Activated naive CD4-positive, alpha-beta T cell treated with anti-CD3 and anti-CD28 coated beads, Interleukin-2, amount 50 U/mL, for 24 hours (primary cell): Measurements from ENCODE around the gene KCNIP4.
"Not testable (repeated sequence)": the region's sequence is repeated elsewhere in the genome, so short reads cannot be mapped to it uniquely, and the experiment has no call there.

Experiments
- H3K27ac Mint-ChIP-seq: one replicate; pipeline ENCODE4 v1.8.0; 2021; ENCODE audit warnings: mild to moderate bottlenecking, mixed read lengths
- H3K27me3 Mint-ChIP-seq: one replicate; pipeline ENCODE4 v1.8.0; 2021; ENCODE audit warnings: mixed read lengths
- H3K36me3 Mint-ChIP-seq: one replicate; pipeline ENCODE4 v1.8.0; 2021; ENCODE audit warnings: mixed read lengths
- H3K4me1 Mint-ChIP-seq: one replicate; pipeline ENCODE4 v1.8.0; 2021; ENCODE audit warnings: mixed read lengths
- H3K4me3 Mint-ChIP-seq: one replicate; pipeline ENCODE4 v1.8.0; 2021; ENCODE audit warnings: mild to moderate bottlenecking, mixed read lengths
- H3K9me3 Mint-ChIP-seq: one replicate; pipeline ENCODE4 v1.8.0; 2021; ENCODE audit warnings: mixed read lengths

The KCNIP4 gene

DNA sequence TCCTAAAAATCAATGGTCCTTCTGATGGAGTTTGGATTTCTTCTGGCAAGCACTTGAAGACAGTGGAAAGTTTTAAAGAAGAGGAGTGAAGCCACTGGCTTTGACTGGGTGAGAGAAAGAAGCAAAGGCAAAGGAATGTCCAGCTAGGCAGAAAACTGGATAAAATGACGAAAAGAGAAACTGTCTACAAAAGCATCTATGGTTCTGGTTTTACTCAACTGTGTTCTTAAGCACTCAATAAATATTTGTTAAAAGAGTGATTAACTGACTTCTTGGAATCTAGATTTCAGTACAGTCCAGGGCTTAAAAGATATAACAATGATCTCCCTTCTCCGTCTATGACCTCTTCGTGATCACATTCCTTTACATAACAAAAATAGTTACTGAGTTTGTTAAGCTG lies 1195.9 kb downstream of the KCNIP4 start:
- no peak overlapping the region for H3K4me3 Mint-ChIP-seq
- H3K4me1 Mint-ChIP-seq = no peaks in the 10 kb centered on the region
- H3K27ac Mint-ChIP-seq = no peak overlapping the region
- H3K27me3 Mint-ChIP-seq = no peaks in the 10 kb centered on the region
- H3K9me3 Mint-ChIP-seq = no peaks in the 10 kb centered on the region
- H3K36me3 Mint-ChIP-seq = peaks cover 5% of the 10 kb centered on the region

DNA sequence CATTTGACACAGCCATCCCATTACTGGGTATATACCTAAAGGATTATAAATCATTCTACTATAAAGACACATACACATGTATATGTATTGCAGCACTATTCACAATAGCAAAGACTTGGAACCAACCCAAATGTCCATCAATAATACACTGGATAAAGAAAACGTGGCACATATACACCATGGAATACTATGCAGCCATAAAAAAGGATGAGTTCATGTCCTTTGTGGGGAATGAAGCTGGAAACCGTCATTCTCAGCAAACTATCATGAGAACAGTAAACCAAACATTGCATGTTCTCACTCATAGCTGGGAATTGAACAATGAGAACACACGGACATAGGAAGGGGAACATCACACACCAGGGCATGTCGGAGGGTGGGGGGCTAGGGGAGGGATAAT lies 1202.6 kb downstream of the KCNIP4 start:
- Mint-ChIP-seq H3K9me3 (peaks cover 17% of the 10 kb centered on the region), H3K36me3 (peaks cover 16% of the 10 kb centered on the region)
- H3K27me3 Mint-ChIP-seq, H3K27ac Mint-ChIP-seq, H3K4me1 Mint-ChIP-seq, H3K4me3 Mint-ChIP-seq: not testable (repeated sequence)

DNA sequence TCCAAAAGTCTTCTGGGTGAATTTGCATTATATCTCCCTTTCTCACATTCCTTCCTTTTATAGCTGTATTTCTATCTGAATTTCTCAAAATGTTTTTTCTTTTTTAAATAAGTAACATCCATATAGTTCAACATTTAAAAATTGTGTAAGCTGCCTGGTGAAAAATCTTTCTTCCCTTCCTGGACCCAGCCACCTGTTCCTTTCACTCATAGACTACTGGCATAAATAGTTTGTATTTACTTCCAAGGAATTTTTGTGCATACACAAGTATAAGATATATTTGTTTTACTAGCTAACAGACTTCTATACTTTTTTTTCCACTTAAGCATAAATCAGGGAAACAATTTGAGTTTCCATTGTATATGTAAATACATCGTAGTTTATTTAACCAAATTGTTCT lies 1212.6 kb downstream of the KCNIP4 start:
- Mint-ChIP-seq H3K4me3 (no peak overlapping the region), H3K36me3 (peaks cover 48% of the 10 kb centered on the region), H3K27me3 (no peaks in the 10 kb centered on the region), H3K27ac (no peak overlapping the region), H3K9me3 (peaks cover 32% of the 10 kb centered on the region), H3K4me1 (no peaks in the 10 kb centered on the region)

DNA sequence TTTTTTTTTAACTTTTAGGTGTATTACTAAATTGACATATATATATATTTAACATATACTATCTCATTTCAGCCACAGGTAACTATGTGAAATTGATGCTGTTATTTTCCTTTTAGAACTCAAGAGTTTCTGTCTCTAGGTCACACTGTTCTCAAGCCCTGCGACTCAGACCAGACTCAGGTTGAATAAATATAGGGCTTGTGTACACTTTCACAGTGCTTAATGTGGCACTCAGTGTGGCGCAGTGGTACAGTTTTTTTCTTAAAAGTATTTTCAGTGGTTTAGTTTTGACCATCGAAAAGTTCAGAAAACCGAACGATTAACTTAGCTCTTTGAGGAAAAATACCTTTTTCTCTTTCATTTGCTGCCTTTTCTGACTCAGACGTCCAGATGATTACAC lies 1223.7 kb downstream of the KCNIP4 start:
- no peak overlapping the region for H3K27ac Mint-ChIP-seq
- no peaks in the 10 kb centered on the region for H3K27me3 Mint-ChIP-seq
- no peak overlapping the region for H3K4me3 Mint-ChIP-seq
- peaks cover 37% of the 10 kb centered on the region for H3K36me3 Mint-ChIP-seq
- H3K9me3 Mint-ChIP-seq = peaks cover 5% of the 10 kb centered on the region
- no peaks in the 10 kb centered on the region for H3K4me1 Mint-ChIP-seq

DNA sequence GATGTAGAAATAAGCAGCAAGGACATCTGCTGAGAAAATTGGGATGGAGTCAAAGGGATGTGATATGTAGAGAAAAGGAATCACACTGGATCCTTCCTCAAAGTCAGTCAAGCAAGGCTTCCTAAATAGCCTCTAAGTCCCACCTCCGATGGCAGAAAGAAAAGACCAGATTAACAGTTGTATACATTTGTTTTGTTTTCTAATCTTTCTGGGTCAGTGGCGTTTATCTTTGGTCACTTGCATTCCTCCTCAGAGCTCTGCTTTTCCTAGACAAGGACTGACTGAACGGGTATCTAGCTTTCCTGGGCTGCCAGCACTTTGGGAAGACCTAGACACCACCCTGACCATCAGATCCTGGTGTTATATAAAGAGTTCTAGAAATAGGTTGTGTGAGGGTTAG lies 1225.1 kb downstream of the KCNIP4 start:
- Mint-ChIP-seq H3K4me1 (peaks cover 3% of the 10 kb centered on the region), H3K36me3 (peaks cover 45% of the 10 kb centered on the region), H3K4me3 (no peak overlapping the region), H3K9me3 (peaks cover 10% of the 10 kb centered on the region), H3K27ac (no peak overlapping the region), H3K27me3 (no peaks in the 10 kb centered on the region)

DNA sequence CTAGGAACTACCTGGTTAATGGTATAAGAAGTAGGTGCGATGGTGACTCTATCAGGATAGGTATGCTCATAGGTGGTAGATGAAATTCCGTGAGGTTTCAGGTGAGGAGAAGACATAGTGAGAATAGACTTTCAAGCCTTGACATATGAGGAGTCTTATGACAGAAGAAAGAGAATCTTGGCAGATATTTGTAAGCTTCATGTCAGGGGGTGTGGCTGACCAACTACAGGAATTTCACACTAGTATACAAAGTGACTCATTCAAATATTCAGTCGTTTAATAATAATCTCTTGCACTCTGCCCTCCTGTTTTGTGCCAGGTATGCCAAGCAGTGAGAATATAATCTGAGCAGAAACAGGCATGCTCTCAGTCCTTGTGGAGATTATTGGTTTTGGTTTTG lies 1225.6 kb downstream of the KCNIP4 start:
- Mint-ChIP-seq H3K4me1 (peaks cover 3% of the 10 kb centered on the region), H3K27ac (no peak overlapping the region), H3K9me3 (peaks cover 10% of the 10 kb centered on the region), H3K27me3 (no peaks in the 10 kb centered on the region), H3K36me3 (peaks cover 50% of the 10 kb centered on the region), H3K4me3 (no peak overlapping the region)

DNA sequence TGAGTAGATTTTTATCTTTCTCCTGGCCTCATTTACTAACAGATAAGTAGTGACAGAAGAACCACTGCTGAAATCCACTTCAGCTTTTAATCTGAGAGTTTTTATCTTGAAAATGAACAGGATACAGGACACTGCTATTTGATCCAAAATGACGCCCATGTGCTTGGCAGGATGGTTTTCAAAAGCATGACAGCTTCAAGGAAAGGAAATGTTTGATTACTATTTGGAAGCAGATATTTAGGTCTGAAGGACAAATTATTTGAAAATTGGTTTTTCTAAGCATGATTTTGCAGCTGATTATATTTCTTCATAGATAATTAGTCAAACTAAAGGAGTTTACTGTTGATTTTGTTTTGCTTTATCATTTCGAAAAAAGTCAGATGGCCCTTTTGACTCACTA lies 1237.2 kb downstream of the KCNIP4 start:
- Mint-ChIP-seq H3K9me3 (no peaks in the 10 kb centered on the region), H3K4me1 (no peaks in the 10 kb centered on the region), H3K4me3 (no peak overlapping the region), H3K27ac (no peak overlapping the region), H3K27me3 (no peaks in the 10 kb centered on the region), H3K36me3 (peaks cover 27% of the 10 kb centered on the region)

DNA sequence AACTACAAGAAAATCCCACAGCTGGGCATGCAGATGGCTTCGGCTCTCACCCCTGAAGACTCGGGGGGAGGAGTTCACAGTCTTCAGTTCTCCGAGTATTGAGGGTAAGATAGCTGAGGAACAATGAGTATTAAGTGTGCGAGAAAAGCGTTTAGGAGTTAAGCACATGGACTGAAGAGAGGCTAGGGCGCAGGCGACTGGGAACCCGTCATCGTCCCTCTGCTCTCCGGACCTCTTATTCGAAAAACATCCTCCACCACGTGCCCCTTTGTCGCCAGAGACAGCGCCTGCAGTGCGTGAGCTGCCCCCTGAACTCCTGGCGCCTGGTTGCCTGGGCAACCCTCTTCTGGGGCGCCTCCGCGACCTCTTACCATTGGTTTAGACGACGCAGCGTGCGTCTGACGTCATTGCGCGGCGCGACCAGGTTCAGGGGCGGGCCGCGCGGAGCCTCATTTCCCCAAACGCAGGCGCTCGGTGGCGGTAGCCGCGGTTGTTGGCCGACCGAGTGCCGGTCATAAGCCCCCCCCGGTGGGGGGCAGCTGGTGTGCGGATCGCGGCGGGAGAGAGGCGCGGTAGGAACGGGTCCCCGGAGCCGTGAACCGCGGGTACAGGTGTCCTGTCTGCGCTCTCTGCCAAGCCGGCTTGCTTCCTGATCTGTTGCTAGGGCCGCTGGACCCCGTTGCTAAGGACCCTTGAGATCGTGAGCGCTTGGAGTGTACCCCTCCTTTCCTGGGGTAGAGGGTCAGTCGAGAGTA lies 1248.4 kb downstream of the KCNIP4 start, which contains the start of gene PACRGL:
Gene PACRGL (plus strand): TSS at position 452 of the 755 bp plus-strand sequence. CDS start 4,024 bp downstream, outside the sequence.
- Mint-ChIP-seq H3K27ac (peak within 1 kb of the TSS; percentile 96), H3K36me3 (no peaks in the 10 kb centered on the region), H3K27me3 (no peaks in the 10 kb centered on the region), H3K4me3 (peak within 1 kb of the TSS; percentile 96), H3K4me1 (peaks cover 44% of the 10 kb centered on the region), H3K9me3 (no peaks in the 10 kb centered on the region)

DNA sequence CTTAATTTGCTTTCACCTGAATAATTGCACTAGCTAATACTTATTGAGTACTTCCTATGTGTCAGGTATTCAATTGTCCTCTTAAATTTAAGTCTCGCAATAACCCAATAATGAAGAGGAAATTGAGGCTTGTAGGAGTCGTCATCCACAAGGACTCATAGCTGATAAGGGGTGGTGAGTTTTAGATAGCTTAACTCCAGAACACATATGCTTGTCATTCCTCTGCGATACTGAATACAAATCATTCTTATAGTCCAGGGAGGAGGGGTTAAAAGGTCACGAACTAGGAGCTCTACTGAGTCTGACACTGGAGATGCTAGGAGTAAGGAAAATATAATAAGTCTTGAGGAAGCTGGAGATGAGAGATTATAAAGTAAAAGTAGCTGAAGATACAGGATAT lies 1249.8 kb downstream of the KCNIP4 start:
- Mint-ChIP-seq H3K4me3 (peak overlapping the region; percentile 61), H3K36me3 (no peaks in the 10 kb centered on the region), H3K27ac (peak overlapping the region; percentile 20), H3K27me3 (no peaks in the 10 kb centered on the region), H3K4me1 (peaks cover 43% of the 10 kb centered on the region), H3K9me3 (no peaks in the 10 kb centered on the region)

DNA sequence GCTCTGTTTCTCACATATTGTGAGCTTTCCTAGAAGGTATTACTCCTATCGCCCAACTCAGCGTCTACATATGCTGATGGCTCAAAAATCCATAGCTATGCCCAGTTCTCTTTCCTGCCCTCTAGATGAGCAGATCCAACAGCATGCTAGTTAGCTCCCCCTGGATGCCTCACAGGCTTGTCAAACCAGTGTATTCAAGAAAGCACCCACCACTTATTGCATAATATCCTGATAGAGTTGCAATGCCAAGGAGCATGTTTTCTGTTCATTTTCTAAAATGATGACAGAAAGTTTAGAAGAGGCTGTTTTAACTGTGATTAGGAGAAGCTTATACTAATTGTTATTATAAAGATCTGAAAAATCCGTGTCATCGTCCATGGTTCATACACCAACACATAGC lies 1250.2 kb downstream of the KCNIP4 start:
- H3K9me3 Mint-ChIP-seq = no peaks in the 10 kb centered on the region
- no peaks in the 10 kb centered on the region for H3K36me3 Mint-ChIP-seq
- H3K27ac Mint-ChIP-seq = no peak overlapping the region
- H3K27me3 Mint-ChIP-seq = no peaks in the 10 kb centered on the region
- H3K4me1 Mint-ChIP-seq = peaks cover 39% of the 10 kb centered on the region
- H3K4me3 Mint-ChIP-seq = no peak overlapping the region

DNA sequence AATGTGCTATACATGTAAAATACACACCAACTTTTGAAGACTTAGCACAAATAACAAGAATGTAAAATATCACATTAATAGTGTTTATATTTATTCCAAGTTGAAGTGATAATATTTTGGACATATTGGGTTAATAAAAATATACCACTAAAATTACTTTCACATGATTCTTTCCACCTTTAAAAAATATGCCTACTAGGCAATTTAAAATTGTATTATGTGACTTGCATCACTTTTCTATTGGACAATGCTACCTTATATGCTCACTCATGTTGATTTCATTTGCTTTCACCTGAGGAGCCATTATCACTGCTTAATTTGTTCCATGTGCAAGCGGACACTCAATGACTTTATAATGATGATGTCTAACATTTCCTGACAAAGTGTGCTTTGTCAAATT lies 1251.8 kb downstream of the KCNIP4 start:
- Mint-ChIP-seq H3K4me3 (no peak overlapping the region), H3K36me3 (no peaks in the 10 kb centered on the region), H3K4me1 (peaks cover 25% of the 10 kb centered on the region), H3K27me3 (no peaks in the 10 kb centered on the region), H3K9me3 (no peaks in the 10 kb centered on the region), H3K27ac (no peak overlapping the region)

DNA sequence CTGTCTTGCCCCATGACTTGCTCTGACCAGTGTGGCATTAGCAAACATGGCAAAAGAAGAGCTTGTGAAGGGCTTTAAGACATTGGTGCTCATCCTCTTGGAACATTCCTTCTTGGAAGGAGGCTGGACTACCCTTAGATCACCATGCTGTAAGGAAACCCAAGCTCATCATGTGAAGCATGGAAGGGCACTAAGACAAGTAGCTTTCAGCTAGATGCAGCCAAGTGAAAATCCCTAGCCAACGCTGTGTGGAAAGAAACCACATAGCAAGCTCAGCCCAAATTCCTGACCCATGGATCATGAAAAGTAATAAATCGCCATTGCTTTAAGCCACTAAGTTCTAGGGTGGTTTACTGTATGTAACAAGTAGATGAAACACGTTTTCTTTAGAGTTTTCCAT lies 1260.7 kb downstream of the KCNIP4 start:
- Mint-ChIP-seq H3K4me1 (no peaks in the 10 kb centered on the region), H3K27me3 (peaks cover 4% of the 10 kb centered on the region), H3K36me3 (no peaks in the 10 kb centered on the region), H3K4me3 (no peak overlapping the region), H3K27ac (no peak overlapping the region), H3K9me3 (no peaks in the 10 kb centered on the region)

DNA sequence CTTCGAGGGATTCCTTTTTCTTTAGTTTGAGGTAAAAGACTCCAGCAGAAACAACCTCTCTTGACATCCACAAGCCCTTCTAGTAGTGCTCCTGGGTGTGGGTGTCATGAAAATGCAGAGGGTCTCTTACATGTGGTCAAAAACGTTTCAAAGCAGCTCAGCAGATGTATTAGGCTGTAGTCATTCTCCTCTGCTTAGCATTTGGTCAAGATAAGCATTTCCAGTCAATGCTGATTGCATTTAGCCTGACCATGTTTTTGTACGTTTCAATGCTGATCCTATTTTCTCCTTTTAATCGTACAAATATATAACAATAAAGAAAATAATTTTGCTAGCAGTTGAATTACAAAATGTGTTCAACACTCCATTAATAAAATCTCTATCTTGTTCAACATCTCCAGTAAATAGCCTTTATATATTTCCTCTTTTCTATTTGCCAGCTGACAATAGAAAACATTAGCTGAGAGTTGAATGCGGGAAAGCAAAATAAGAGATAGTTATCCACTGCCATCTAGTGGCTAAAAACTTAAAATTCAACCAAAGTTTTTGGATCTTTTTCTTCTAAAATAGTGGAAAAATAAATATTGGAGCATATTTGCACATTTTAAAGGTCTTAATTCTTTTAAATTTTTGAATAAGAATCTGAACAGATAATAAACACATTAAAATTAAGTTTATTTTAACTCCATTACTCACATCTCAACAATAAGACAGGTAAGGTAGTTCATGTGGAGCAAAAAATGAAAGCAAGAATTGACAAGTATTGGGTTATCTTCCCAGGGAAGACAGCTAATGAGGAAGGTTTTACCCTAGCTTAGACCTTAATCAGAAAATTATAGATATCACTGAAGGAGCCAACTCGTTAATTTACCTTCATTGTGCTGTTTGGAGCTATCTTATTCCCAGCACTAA lies 1263.5 kb downstream of the KCNIP4 start:
- Mint-ChIP-seq H3K4me3 (no peak overlapping the region), H3K27ac (no peak overlapping the region), H3K9me3 (no peaks in the 10 kb centered on the region), H3K4me1 (no peaks in the 10 kb centered on the region), H3K27me3 (peaks cover 6% of the 10 kb centered on the region), H3K36me3 (no peaks in the 10 kb centered on the region)

DNA sequence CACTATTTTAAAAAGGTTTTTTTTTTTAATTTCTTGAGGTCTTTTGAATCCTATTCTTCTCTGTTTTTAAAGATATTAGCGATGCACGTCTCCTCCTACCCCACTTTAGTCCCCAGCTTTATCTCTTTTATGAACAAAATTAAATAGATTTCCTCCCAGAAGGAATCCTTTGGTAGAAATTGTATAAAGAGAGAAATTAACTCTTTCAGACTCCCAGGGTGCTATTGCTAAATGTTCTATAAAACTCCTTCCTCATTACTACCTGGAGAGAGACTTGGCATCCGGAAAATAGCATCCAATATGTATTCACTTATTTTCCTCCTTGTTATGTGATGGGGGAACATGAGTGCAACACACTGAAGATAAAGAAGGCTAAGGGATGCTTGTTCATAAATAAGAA lies 1264.8 kb downstream of the KCNIP4 start:
- no peaks in the 10 kb centered on the region for H3K9me3 Mint-ChIP-seq
- H3K4me1 Mint-ChIP-seq = no peaks in the 10 kb centered on the region
- no peaks in the 10 kb centered on the region for H3K36me3 Mint-ChIP-seq
- H3K27ac Mint-ChIP-seq = no peak overlapping the region
- H3K4me3 Mint-ChIP-seq = no peak overlapping the region
- H3K27me3 Mint-ChIP-seq = peaks cover 5% of the 10 kb centered on the region

DNA sequence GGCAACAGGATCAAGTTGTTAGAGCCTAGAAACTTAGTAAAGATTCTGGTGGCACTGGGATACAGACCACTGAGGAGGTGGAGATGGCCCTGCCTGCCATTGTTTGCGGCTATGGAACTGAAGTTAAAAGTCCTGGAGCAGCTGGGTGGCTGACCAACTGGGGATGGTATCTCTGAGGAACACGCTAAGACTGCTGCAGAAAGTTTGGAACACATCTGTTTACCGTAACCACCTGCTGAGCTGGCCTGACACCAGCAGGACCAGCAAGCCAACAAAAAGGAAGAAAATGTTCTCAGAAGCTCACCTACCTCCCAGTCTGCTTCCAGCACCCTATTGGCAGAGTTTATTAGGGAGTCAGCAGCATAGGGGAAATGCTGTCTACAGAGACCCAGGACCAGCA lies 1265.7 kb downstream of the KCNIP4 start:
- no peak overlapping the region for H3K4me3 Mint-ChIP-seq
- H3K27me3 Mint-ChIP-seq = peaks cover 12% of the 10 kb centered on the region
- H3K27ac Mint-ChIP-seq = no peak overlapping the region
- no peaks in the 10 kb centered on the region for H3K9me3 Mint-ChIP-seq
- H3K4me1 Mint-ChIP-seq = no peaks in the 10 kb centered on the region
- H3K36me3 Mint-ChIP-seq = no peaks in the 10 kb centered on the region

DNA sequence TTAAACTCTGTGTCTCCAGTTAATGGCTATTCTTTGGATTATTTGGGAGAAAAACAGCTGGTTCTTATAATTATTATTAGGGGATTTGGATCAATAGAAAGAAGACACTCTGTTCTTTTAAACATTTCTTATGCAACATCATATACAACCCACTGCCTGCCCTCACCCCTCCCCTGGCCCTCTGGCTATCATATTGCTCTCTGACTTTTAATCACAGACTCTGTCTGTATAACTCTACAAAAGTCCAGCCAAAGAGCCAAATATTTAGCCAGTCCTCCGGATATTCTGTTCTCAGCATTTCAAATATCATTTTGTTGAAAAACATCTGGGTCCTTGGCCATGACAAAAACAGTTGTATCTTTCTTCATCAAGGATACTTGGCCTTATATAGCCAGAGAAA lies 1267.3 kb downstream of the KCNIP4 start:
- Mint-ChIP-seq H3K4me3 (no peak overlapping the region), H3K9me3 (no peaks in the 10 kb centered on the region), H3K27ac (no peak overlapping the region), H3K4me1 (no peaks in the 10 kb centered on the region), H3K27me3 (peaks cover 19% of the 10 kb centered on the region), H3K36me3 (no peaks in the 10 kb centered on the region)
